CD14-positive monocyte (primary cell): Measurements from ENCODE around the gene LRRTM4. TPM values are rescaled to one million over a fixed set of nuclear protein-coding genes. Genes with fewer than 3 reads are reported as not detected.

Experiments used
- DNase-seq, 3 donors: peaks; one replicate each; pipeline ENCODE4 v3.0.0-alpha.2; 2011 to 2022
- H2AFZ ChIP-seq: 2 replicates; pipeline ENCODE4 v1.6.0; 2012; ENCODE audit warnings: mild to moderate bottlenecking, low read depth, low read length, inconsistent platforms; ENCODE audit not compliant: insufficient read depth, poor library complexity, severe bottlenecking
- H3K27ac ChIP-seq, 2 donors: 1 replicate in 1 of 2; 2 replicates in 1 of 2; pipeline ENCODE4 v1.5.1; 2012 to 2013; ENCODE audit warnings: low read length in 2 of 2, control low read depth in 1 of 2, inconsistent platforms in 1 of 2, low read depth in 1 of 2, mild to moderate bottlenecking in 1 of 2
- H3K27me3 ChIP-seq, 2 donors: one replicate each; pipeline versions ENCODE4 v1.6.0 to v1.6.1; 2011 to 2013; ENCODE audit warnings: low read length in 2 of 2; ENCODE audit not compliant: control insufficient read depth in 2 of 2, insufficient read depth in 2 of 2
- H3K36me3 ChIP-seq, 2 donors: replicated peaks in 1 of 2; 1 replicate in 1 of 2; 2 replicates in 1 of 2; pipeline versions ENCODE4 v1.5.1 to v1.6.1; 2012 to 2013; ENCODE audit warnings: low read length in 2 of 2, control low read depth in 1 of 2, inconsistent platforms in 1 of 2, mild to moderate bottlenecking in 1 of 2; ENCODE audit not compliant: insufficient read depth in 2 of 2, control insufficient read depth in 1 of 2
- H3K4me1 ChIP-seq, 2 donors: 1 replicate in 1 of 2; 2 replicates in 1 of 2; pipeline versions ENCODE4 v1.5.1 to v1.6.1; 2012 to 2013; ENCODE audit warnings: low read length in 2 of 2, control low read depth in 1 of 2, inconsistent platforms in 1 of 2, mild to moderate bottlenecking in 1 of 2, moderate library complexity in 1 of 2; ENCODE audit not compliant: insufficient read depth in 2 of 2, control insufficient read depth in 1 of 2
- H3K4me2 ChIP-seq: replicated peaks from 2 replicates; pipeline ENCODE3; 2012; ENCODE audit warnings: low read length, moderate library complexity, mild to moderate bottlenecking; ENCODE audit not compliant: poor library complexity, severe bottlenecking; ENCODE audit errors: extremely low read depth
- H3K4me3 ChIP-seq, 3 experiments: fragments of 200-600 bp in 1 of 3; sonication (generic) in 1 of 3; replicated peaks in 1 of 3; 1 replicate in 2 of 3; 2 replicates in 1 of 3; pipeline ENCODE4 v1.5.1; 2011 to 2013; ENCODE audit warnings: low read length in 3 of 3, mild to moderate bottlenecking in 3 of 3, control low read depth in 2 of 3, low read depth in 2 of 3, inconsistent platforms in 1 of 3, moderate library complexity in 1 of 3
- H3K79me2 ChIP-seq: 2 replicates; pipeline ENCODE4 v1.6.0; 2012; ENCODE audit warnings: mild to moderate bottlenecking, control low read depth, inconsistent platforms, low read length, moderate library complexity; ENCODE audit not compliant: insufficient read depth
- H3K9ac ChIP-seq: 2 replicates; pipeline ENCODE4 v1.6.0; 2017; ENCODE audit warnings: low read length, mild to moderate bottlenecking; ENCODE audit not compliant: insufficient read depth, poor library complexity, severe bottlenecking
- H3K9me3 ChIP-seq, 2 donors: replicated peaks in 1 of 2; 1 replicate in 1 of 2; 2 replicates in 1 of 2; pipeline versions ENCODE4 v1.5.1 to v1.6.1; 2012 to 2013; ENCODE audit warnings: low read length in 2 of 2, control low read depth in 1 of 2; ENCODE audit not compliant: control insufficient read depth in 1 of 2, insufficient read depth in 1 of 2
- H4K20me1 ChIP-seq: 2 replicates; pipeline ENCODE4 v1.6.0; 2012; ENCODE audit warnings: mild to moderate bottlenecking, low read length, control low read depth, moderate library complexity; ENCODE audit not compliant: insufficient read depth
- H3K27ac Mint-ChIP-seq, 7 donors: one replicate each; pipeline ENCODE4 v1.8.0; 2020; ENCODE audit warnings: mild to moderate bottlenecking in 7 of 7, mixed read lengths in 7 of 7, moderate library complexity in 6 of 7, inconsistent platforms in 2 of 7
- H3K27me3 Mint-ChIP-seq, 3 donors: one replicate each; pipeline ENCODE4 v1.8.0; 2021 to 2022; ENCODE audit warnings: low read depth in 3 of 3, mild to moderate bottlenecking in 3 of 3, mixed read lengths in 3 of 3, moderate library complexity in 3 of 3, inconsistent platforms in 1 of 3
- H3K36me3 Mint-ChIP-seq, 2 donors: one replicate each; pipeline ENCODE4 v1.8.0; 2020; ENCODE audit warnings: mixed read lengths in 2 of 2, inconsistent platforms in 1 of 2, mild to moderate bottlenecking in 1 of 2
- H3K4me1 Mint-ChIP-seq: one replicate; pipeline ENCODE4 v1.8.0; 2020; ENCODE audit warnings: mild to moderate bottlenecking, mixed read lengths
- H3K4me3 Mint-ChIP-seq, 2 donors: one replicate each; pipeline ENCODE4 v1.8.0; 2020; ENCODE audit warnings: mild to moderate bottlenecking in 2 of 2, mixed read lengths in 2 of 2, moderate library complexity in 1 of 2
- H3K9me3 Mint-ChIP-seq, 7 donors: one replicate each; pipeline ENCODE4 v1.8.0; 2020 to 2022; ENCODE audit warnings: mixed read lengths in 7 of 7, mild to moderate bottlenecking in 6 of 7, moderate library complexity in 6 of 7, inconsistent platforms in 2 of 7
- CTCF ChIP-seq: fragments of 200-600 bp; IDR thresholded peaks from one replicate; pipeline ENCODE4 v1.8.0; 2022; ENCODE audit warnings: antibody characterized with exemption, mild to moderate bottlenecking
- WGBS: methylation state at CpG from one replicate; pipeline ENCODE4 v1.1.5; 2013; ENCODE audit warnings: missing lambda C conversion rate; ENCODE audit not compliant: insufficient coverage; 5-methylcytosine and 5-hydroxymethylcytosine counted together
- intact Hi-C, 2 donors: fragments of 100-400 bp; cut with micrococcal nuclease; formaldehyde crosslinking; loops; one replicate each; pipeline versions ENCODE4 v1.15.0 to v1.15.1; 2023
- polyA plus RNA-seq, 3 donors: library from polyadenylated mRNA; depleted of rRNA in 1 of 3; unstranded in 2 of 3; stranded (reverse) in 1 of 3; fragments of 300-500 nt in 2 of 3; fragments of >200 nt in 1 of 3; fragmentation: Illumina TruSeq in 2 of 3; gene quantifications; 1 replicate in 2 of 3; 2 replicates in 1 of 3; pipeline ENCODE4 v1.2.3, GENCODE V29; 2012 to 2021

The LRRTM4 gene
- polyA plus RNA-seq, 3 donors: not detected

GRCh38 chr2:77105008-77105407 is 417.2 kb downstream of the LRRTM4 start:
- H3K4me1 ChIP-seq: no peaks in the 10 kb centered on the region
- no peak overlapping the region for H2AFZ ChIP-seq
- Mint-ChIP-seq H3K9me3 (peaks cover 0 to 6% (median 3%) of the 10 kb centered on the region in 7 donors), H3K36me3 (no peaks in the 10 kb centered on the region), H3K27ac (no peak overlapping the region), H3K4me1 (no peaks in the 10 kb centered on the region), H3K27me3 (no peaks in the 10 kb centered on the region), H3K4me3 (no peak overlapping the region)
- no peak overlapping the region for H3K27ac ChIP-seq
- no CpG with 5 or more reads among the region's 3 CpGs for WGBS
- intact Hi-C loops: no loop called here
- no peak overlapping the region for H3K4me3 ChIP-seq
- no peaks in the 10 kb centered on the region for H3K36me3 ChIP-seq
- H3K4me2 ChIP-seq: no peak overlapping the region
- no peaks in the 10 kb centered on the region for H4K20me1 ChIP-seq
- H3K9me3 ChIP-seq: no peaks in the 10 kb centered on the region
- H3K27me3 ChIP-seq: no peaks in the 10 kb centered on the region
- no peaks in the 10 kb centered on the region for H3K79me2 ChIP-seq
- no peak for TF ChIP-seq CTCF
- DNase-seq: no peak
- H3K9ac ChIP-seq: no peak overlapping the region

GRCh38 chr2:77104554-77104953 is 417.6 kb downstream of the LRRTM4 start:
- H2AFZ ChIP-seq: no peak overlapping the region
- no peaks in the 10 kb centered on the region for H4K20me1 ChIP-seq
- WGBS: 78% methylated on average over 5 of the region's 6 CpGs
- no peak for TF ChIP-seq CTCF
- H3K27ac ChIP-seq: no peak overlapping the region
- Mint-ChIP-seq H3K4me1 (no peaks in the 10 kb centered on the region), H3K9me3 (peaks cover 0 to 6% (median 3%) of the 10 kb centered on the region in 7 donors), H3K4me3 (no peak overlapping the region), H3K36me3 (no peaks in the 10 kb centered on the region), H3K27me3 (no peaks in the 10 kb centered on the region), H3K27ac (no peak overlapping the region)
- DNase-seq: no peak
- H3K4me1 ChIP-seq: no peaks in the 10 kb centered on the region
- no peak overlapping the region for H3K4me3 ChIP-seq
- no peaks in the 10 kb centered on the region for H3K27me3 ChIP-seq
- intact Hi-C loops: no loop called here
- H3K79me2 ChIP-seq: no peaks in the 10 kb centered on the region
- H3K9ac ChIP-seq: no peak overlapping the region
- no peaks in the 10 kb centered on the region for H3K9me3 ChIP-seq
- H3K4me2 ChIP-seq: no peak overlapping the region
- H3K36me3 ChIP-seq: no peaks in the 10 kb centered on the region
